Astrocyte of the cerebellum (primary cell): Measurements from ENCODE around the gene HAPLN3.

Experiments used
- DNase-seq: peaks from one replicate; pipeline ENCODE4 v3.0.0-alpha.2; 2011; ENCODE audit warnings: low read depth
- H3K4me3 ChIP-seq: 2 replicates; pipeline ENCODE4 v1.5.1; 2011; ENCODE audit warnings: mild to moderate bottlenecking, low read depth, low read length, moderate library complexity
- CTCF ChIP-seq: IDR thresholded peaks from 2 replicates; pipeline ENCODE4 v1.5.1; 2012; ENCODE audit warnings: low read length, low read depth, moderate library complexity, mild to moderate bottlenecking; ENCODE audit errors: missing control alignments
- in situ Hi-C: cut with HindIII; loops from 2 replicates; pipeline ENCODE4 v1.10.0; 2017; ENCODE audit warnings: low sequenced_read_pairs

HAPLN3 gene

GRCh38 chr15:88835119-88835518 lies 60.2 kb downstream of the HAPLN3 start:
- TF ChIP-seq CTCF: no peak
- no peak for DNase-seq
- in situ Hi-C loops: no loop called here

GRCh38 chr15:88834211-88834812 lies 61.0 kb downstream of the HAPLN3 start:
- DNase-seq: no peak
- no peak overlapping the region for H3K4me3 ChIP-seq
- peak; percentile 59 for TF ChIP-seq CTCF
- in situ Hi-C loops: no loop called here

More at GRCh38 chr15:88835119-88835518, 60.2 kb downstream of the HAPLN3 start:
- H3K4me3 ChIP-seq: no peak overlapping the region

- no peak for TF ChIP-seq CTCF
- in situ Hi-C loops: no loop called here
- no peak for DNase-seq
- H3K4me3 ChIP-seq: no peak overlapping the region
These were observed 61.6 kb downstream of the HAPLN3 start for GRCh38 chr15:88833731-88834100.

GRCh38 chr15:88832820-88833730 lies 62.3 kb downstream of the HAPLN3 start:
- H3K4me3 ChIP-seq: no peak overlapping the region
- in situ Hi-C loops: no loop called here
- DNase-seq: no peak
- no peak for TF ChIP-seq CTCF

- DNase-seq: no peak
- H3K4me3 ChIP-seq: no peak overlapping the region
- no peak for TF ChIP-seq CTCF
- in situ Hi-C loops: no loop called here
These were observed 65.3 kb downstream of the HAPLN3 start for GRCh38 chr15:88830016-88830415.

GRCh38 chr15:88828791-88829190 lies 66.6 kb downstream of the HAPLN3 start:
- no peak for DNase-seq
- in situ Hi-C loops: no loop called here

More at GRCh38 chr15:88828791-88829190, 66.6 kb downstream of the HAPLN3 start:
- H3K4me3 ChIP-seq: no peak overlapping the region
- no peak for TF ChIP-seq CTCF
